Neural crest cell (in vitro differentiated cells): ENCODE results near the gene STK31. TPM values are rescaled to one million over a fixed set of nuclear protein-coding genes. Genes with fewer than 3 reads are reported as not detected.
A peak's percentile ranks its signal among the peaks of the same experiment; 100 is the strongest.

Experiments used
- DNase-seq: peaks from one replicate; pipeline ENCODE4 v3.0.0; 2021; ENCODE audit warnings: low read depth, mixed read lengths, low spot score
- H3K27ac Mint-ChIP-seq: one replicate; pipeline ENCODE4 v1.8.0; 2021; ENCODE audit warnings: mild to moderate bottlenecking, mixed read lengths; ENCODE audit not compliant: unreplicated experiment
- H3K27me3 Mint-ChIP-seq: 2 replicates; pipeline ENCODE4 v1.8.0; 2021; ENCODE audit warnings: low read depth, mild to moderate bottlenecking, mixed read lengths
- H3K36me3 Mint-ChIP-seq: 2 replicates; pipeline ENCODE4 v1.8.0; 2021; ENCODE audit warnings: low read depth, mild to moderate bottlenecking, mixed read lengths
- H3K4me1 Mint-ChIP-seq: 2 replicates; pipeline ENCODE4 v1.8.0; 2021; ENCODE audit warnings: mixed read lengths
- H3K4me3 Mint-ChIP-seq: one replicate; pipeline ENCODE4 v1.8.0; 2021; ENCODE audit warnings: mild to moderate bottlenecking, mixed read lengths
- H3K9me3 Mint-ChIP-seq: 2 replicates; pipeline ENCODE4 v1.8.0; 2021; ENCODE audit warnings: mixed read lengths
- total RNA-seq: library from RNA; stranded (reverse); gene quantifications from 2 replicates; pipeline ENCODE4 v1.2.1, GENCODE V29; 2021
- TF ChIP-seq, protein P1 (sequence below): fragments of 200-600 bp; sonication (generic); conservative IDR thresholded peaks from 2 replicates; pipeline ENCODE4 v1.5.0; 2021; ENCODE audit warnings: antibody characterized with exemption, mild to moderate bottlenecking

Gene STK31
- total RNA-seq, 1 donor from 2014 or later = 0.58 TPM

- TF ChIP-seq, protein P1, sequence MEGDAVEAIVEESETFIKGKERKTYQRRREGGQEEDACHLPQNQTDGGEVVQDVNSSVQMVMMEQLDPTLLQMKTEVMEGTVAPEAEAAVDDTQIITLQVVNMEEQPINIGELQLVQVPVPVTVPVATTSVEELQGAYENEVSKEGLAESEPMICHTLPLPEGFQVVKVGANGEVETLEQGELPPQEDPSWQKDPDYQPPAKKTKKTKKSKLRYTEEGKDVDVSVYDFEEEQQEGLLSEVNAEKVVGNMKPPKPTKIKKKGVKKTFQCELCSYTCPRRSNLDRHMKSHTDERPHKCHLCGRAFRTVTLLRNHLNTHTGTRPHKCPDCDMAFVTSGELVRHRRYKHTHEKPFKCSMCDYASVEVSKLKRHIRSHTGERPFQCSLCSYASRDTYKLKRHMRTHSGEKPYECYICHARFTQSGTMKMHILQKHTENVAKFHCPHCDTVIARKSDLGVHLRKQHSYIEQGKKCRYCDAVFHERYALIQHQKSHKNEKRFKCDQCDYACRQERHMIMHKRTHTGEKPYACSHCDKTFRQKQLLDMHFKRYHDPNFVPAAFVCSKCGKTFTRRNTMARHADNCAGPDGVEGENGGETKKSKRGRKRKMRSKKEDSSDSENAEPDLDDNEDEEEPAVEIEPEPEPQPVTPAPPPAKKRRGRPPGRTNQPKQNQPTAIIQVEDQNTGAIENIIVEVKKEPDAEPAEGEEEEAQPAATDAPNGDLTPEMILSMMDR = no peak
- Mint-ChIP-seq H3K4me1 (no peaks in the 10 kb centered on the region), H3K4me3 (no peak overlapping the region), H3K9me3 (peaks cover 7% of the 10 kb centered on the region), H3K36me3 (peaks cover 26% of the 10 kb centered on the region), H3K27me3 (no peaks in the 10 kb centered on the region), H3K27ac (no peak overlapping the region)
- no peak for DNase-seq
Measured at GRCh38 chr7:23700046-23700445, 10.0 kb upstream of the STK31 start.

DNA sequence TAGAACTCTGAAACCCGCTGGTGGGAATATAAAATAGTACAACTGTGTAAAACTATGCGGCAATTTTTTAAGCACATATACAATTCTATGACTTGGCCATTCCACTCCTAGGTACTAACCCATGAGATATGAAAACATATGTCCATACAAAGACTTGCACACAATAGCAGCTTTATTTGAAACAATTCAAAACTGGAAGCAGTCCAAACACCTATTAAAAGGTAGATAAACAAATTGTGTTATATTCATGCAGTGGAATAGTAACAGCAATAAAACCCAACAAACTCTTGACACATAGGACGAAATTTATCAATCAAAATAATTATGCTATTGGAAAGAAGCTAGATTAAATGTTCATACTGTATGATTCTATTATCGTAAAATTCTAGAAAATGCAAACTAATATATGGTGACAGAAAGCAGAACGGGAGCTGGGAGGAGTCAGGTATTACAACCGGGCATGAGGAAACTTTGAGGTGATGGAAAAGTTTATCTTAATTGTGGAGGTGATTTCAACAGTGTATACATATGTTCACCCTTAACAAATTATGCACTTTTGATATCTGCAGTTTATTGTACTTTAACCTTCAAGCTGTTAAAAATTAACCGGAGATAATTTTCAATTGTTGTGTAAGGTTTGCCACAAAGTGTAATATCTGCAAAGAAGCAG, 803 bp upstream of the STK31 start:
- no peak overlapping the region for H3K4me3 Mint-ChIP-seq
- H3K27me3 Mint-ChIP-seq = no peaks in the 10 kb centered on the region
- peaks cover 18% of the 10 kb centered on the region for H3K9me3 Mint-ChIP-seq
- H3K4me1 Mint-ChIP-seq = no peaks in the 10 kb centered on the region
- no peak for DNase-seq
- H3K36me3 Mint-ChIP-seq = peaks cover 29% of the 10 kb centered on the region
- TF ChIP-seq, protein P1 = no peak
- H3K27ac Mint-ChIP-seq = no peak overlapping the region

- DNase-seq = no peak
- Mint-ChIP-seq H3K9me3 (no peaks in the 10 kb centered on the region), H3K27me3 (no peaks in the 10 kb centered on the region), H3K4me3 (no peak overlapping the region), H3K4me1 (no peaks in the 10 kb centered on the region), H3K27ac (no peak overlapping the region), H3K36me3 (peaks cover 5% of the 10 kb centered on the region)
- TF ChIP-seq, protein P1 = peak; percentile 85
Measured at GRCh38 chr7:23712368-23713284, 2.6 kb downstream of the STK31 start.

DNA sequence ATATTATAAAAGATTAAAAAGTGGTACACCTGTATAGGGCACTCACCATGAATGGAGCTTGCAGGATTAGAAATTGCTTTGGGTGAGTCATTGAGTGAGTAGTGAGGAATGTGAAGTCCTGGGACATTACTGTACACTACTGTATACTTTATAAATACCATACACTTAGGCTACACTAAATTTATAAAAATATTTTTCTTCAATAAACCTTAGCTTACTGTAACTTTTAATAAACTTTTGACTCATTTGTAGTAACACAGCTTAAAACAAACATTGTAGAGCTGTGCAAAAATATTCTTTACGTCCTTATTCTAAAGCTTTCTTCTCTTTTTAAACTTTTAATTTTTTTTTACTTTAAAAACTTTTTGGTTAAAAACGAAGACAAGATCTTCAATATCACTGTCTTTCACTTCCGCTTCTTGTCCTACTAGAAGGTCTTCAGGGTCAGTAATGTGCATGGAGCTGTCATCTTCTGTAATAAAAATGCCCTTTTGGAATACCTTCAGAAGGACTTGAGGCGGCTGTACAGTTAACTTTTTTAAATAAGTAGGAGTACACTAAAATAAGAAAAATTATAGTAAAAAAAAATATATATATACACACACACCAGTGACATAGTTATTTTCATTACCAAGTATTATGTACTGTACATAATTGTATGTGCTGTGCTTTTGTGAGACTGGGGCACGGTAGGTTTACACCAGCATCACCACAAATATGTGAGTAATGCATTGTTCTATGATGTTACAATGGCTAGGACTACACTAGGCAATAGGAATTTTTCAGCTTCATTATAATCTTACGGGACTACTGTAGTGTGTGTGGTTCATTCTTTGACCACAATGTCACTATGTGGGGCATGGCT, 3.5 kb downstream of the STK31 start:
- H3K27ac Mint-ChIP-seq = no peak overlapping the region
- no peaks in the 10 kb centered on the region for H3K9me3 Mint-ChIP-seq
- TF ChIP-seq, protein P1 = no peak

GRCh38 chr7:23714150-23714464, 4.1 kb downstream of the STK31 start:
- Mint-ChIP-seq H3K27ac (no peak overlapping the region), H3K4me1 (no peaks in the 10 kb centered on the region), H3K27me3 (no peaks in the 10 kb centered on the region), H3K36me3 (peaks cover 2% of the 10 kb centered on the region), H3K9me3 (no peaks in the 10 kb centered on the region), H3K4me3 (no peak overlapping the region)
- no peak for DNase-seq
- TF ChIP-seq, protein P1 = no peak

More for the DNA sequence above, 3.5 kb downstream of the STK31 start:
- H3K4me3 Mint-ChIP-seq = no peak overlapping the region
- H3K36me3 Mint-ChIP-seq = peaks cover 3% of the 10 kb centered on the region
- H3K27me3 Mint-ChIP-seq = no peaks in the 10 kb centered on the region
- H3K4me1 Mint-ChIP-seq = no peaks in the 10 kb centered on the region
- no peak for DNase-seq
